GM21381 (cell line): Measurements from ENCODE around the gene SERPINB10.
"Not testable (repeated sequence)": the region's sequence is repeated elsewhere in the genome, so short reads cannot be mapped to it uniquely, and the experiment has no call there.

ENCODE experiments used
- ATAC-seq: cut with Tn5 transposase; IDR thresholded peaks from one replicate; pipeline ENCODE4 v1.9.1; 2021; ENCODE audit warnings: mild to moderate bottlenecking, moderate library complexity; ENCODE audit not compliant: unreplicated experiment

SERPINB10 gene

GRCh38 chr18:63940543-63941050 lies 32.8 kb downstream of the SERPINB10 start:
- ATAC-seq, result not testable (repeated sequence)

- no peak for ATAC-seq
Observed at GRCh38 chr18:63947051-63947790, 39.5 kb downstream of the SERPINB10 start.

GRCh38 chr18:63949068-63949737 lies 41.4 kb downstream of the SERPINB10 start, which contains the start of gene HMSD:
TSS of gene HMSD (plus strand) at chr18:63949301. CDS start at chr18:63953456, 4,155 bp downstream.
- ATAC-seq, result peak; percentile 86

- ATAC-seq, result peak; percentile 49
Observed at GRCh38 chr18:63951302-63951705, 43.5 kb downstream of the SERPINB10 start.

- ATAC-seq, result no peak
Observed at GRCh38 chr18:63953811-63954210, 46.1 kb downstream of the SERPINB10 start.

- no peak for ATAC-seq
Observed at GRCh38 chr18:63956755-63957154, 49.0 kb downstream of the SERPINB10 start.

- ATAC-seq, result no peak
Observed at GRCh38 chr18:63960891-63961290, 53.1 kb downstream of the SERPINB10 start.

- no peak for ATAC-seq
Observed at GRCh38 chr18:63961435-63961980, 53.8 kb downstream of the SERPINB10 start.

GRCh38 chr18:63962137-63962536 lies 54.4 kb downstream of the SERPINB10 start:
- no peak for ATAC-seq

- peak; percentile 78 for ATAC-seq
Observed at GRCh38 chr18:63963615-63964256, 56.0 kb downstream of the SERPINB10 start.

- ATAC-seq, result no peak
Observed at GRCh38 chr18:63964908-63965307, 57.1 kb downstream of the SERPINB10 start.

GRCh38 chr18:63965716-63966330 lies 58.1 kb downstream of the SERPINB10 start:
- ATAC-seq, result no peak

- ATAC-seq, result peak; percentile 88
Observed at GRCh38 chr18:63969942-63970808, 62.4 kb downstream of the SERPINB10 start, which contains the start of gene SERPINB8. TSS of gene SERPINB8 (plus strand) at chr18:63970081. CDS start at chr18:63978309, 8,228 bp downstream.

GRCh38 chr18:63970809-63971205 lies 63.0 kb downstream of the SERPINB10 start:
- ATAC-seq, result no peak

GRCh38 chr18:63971320-63972001 lies 63.7 kb downstream of the SERPINB10 start:
- no peak for ATAC-seq

GRCh38 chr18:63972002-63972376 lies 64.2 kb downstream of the SERPINB10 start:
- ATAC-seq, result no peak

GRCh38 chr18:63974991-63975390 lies 67.2 kb downstream of the SERPINB10 start:
- ATAC-seq, result no peak

- no peak for ATAC-seq
Observed at GRCh38 chr18:63975628-63976027, 67.9 kb downstream of the SERPINB10 start.

- no peak for ATAC-seq
Observed at GRCh38 chr18:63977040-63977439, 69.3 kb downstream of the SERPINB10 start.
